Measurements from ENCODE around the gene SIX5.
A peak's percentile ranks its signal among the peaks of the same experiment; 100 is the strongest.

The SIX5 gene

DNA sequence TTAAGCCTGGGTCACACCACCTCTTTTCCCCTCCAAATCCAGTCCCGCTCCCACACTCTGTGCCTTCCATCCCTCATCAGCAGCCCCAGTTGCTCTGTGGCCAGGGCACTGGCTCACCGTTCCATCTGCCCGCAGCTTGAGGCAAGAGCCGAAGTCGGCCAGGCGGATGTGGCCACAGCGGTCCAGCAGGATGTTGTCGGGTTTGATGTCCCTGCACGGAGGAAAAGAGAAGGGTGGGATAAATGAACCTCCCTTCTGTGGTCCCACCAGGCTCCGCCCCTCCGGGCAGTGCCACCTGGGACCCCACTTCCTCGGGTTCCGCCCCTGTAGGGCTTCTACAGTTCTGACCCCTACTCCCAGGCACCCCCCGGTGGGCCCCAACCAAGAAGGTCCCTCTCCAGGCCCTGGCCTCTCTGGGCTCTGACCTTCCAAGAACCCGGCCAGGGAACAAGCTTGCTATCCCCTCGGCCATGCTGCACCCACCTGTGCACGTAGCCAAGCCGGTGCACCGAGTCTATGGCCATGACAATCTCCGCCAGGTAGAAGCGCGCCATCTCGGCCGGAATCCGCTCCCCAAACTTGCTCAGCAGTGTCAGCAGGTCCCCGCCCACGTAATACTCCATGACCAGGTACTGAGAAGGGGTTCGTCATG, 9.1 kb upstream of the SIX5 start (continued):
- TF ChIP-seq, protein P1, sequence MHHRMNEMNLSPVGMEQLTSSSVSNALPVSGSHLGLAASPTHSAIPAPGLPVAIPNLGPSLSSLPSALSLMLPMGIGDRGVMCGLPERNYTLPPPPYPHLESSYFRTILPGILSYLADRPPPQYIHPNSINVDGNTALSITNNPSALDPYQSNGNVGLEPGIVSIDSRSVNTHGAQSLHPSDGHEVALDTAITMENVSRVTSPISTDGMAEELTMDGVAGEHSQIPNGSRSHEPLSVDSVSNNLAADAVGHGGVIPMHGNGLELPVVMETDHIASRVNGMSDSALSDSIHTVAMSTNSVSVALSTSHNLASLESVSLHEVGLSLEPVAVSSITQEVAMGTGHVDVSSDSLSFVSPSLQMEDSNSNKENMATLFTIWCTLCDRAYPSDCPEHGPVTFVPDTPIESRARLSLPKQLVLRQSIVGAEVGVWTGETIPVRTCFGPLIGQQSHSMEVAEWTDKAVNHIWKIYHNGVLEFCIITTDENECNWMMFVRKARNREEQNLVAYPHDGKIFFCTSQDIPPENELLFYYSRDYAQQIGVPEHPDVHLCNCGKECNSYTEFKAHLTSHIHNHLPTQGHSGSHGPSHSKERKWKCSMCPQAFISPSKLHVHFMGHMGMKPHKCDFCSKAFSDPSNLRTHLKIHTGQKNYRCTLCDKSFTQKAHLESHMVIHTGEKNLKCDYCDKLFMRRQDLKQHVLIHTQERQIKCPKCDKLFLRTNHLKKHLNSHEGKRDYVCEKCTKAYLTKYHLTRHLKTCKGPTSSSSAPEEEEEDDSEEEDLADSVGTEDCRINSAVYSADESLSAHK (tag by site-specific recombination; IDR thresholded peaks at IDR 0.05), result no peak
- TF ChIP-seq ZNF214 (tag by site-specific recombination; IDR thresholded peaks at IDR 0.05; ENCODE audit: borderline replicate concordance), result no peak
- no peak for TF ChIP-seq ZBTB1 (tag by site-specific recombination; IDR thresholded peaks at IDR 0.05)
- no peak for TF ChIP-seq ZNF223 (tag by site-specific recombination; IDR thresholded peaks at IDR 0.05)
- no peak for TF ChIP-seq ZNF830 (tag by site-specific recombination; IDR thresholded peaks at IDR 0.05; ENCODE audit: low read depth)

DNA sequence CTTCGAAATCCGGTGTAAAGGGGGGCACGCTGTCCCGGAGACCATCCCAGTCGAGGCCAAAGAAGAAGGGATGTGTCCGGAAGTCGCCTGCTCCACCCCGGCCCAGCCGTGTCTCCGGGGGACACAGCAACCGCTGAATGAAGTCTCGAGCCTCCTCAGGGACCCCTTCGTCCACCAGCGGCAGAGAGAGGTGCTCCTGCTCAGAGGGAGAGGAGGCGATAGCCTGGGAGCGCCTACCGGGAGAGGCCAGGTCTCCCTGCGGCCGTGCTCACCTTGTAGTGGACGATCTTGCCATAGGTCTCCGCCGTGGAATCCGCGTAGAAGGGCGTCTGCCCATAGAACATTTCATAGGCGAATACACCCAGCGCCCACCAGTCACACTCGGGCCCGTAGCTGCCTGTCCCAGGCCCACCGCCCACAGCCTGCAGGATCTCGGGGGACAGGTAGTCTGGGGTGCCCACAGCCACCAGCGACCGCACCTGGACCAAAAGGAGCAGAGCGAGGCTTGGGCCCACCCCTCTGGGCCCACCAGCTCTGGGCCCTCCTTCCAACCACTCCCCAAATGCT, 8.4 kb upstream of the SIX5 start:
- H3K36me3 ChIP-seq (ENCODE audit: control insufficient read depth in 2 of 2, insufficient read depth in 1 of 2, low read length in 2 of 2), result peaks cover 21 to 46% of the 10 kb centered on the region in 2 experiments
- CTCF ChIA-PET, result interaction anchor here (2.0 kb wide), 1 partner anchor 22 kb away, joined by 6 read pairs; no protein-coding TSS in a partner anchor

DNA sequence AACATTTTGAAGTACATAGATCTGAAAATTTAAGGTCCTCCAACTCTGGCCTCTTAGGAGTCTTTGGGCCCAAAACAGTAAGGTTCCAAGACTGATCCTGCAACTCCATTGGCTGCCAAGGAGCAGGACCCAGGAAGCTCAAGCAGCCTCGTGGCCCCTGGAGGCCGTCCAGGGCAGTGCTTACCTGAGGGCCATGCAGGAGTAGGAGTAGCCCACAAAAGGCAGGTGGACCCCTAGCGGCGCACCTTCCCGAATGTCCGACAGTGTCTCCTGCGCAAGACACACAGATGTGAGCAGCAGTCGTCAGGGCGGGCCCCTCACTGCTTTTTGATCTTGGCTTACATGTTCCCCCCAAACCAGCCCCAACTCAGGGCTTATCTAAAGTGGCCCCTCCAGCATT, 5.7 kb upstream of the SIX5 start:
- no peak overlapping the region for H3K27ac ChIP-seq (ENCODE audit: extremely low read depth, low read depth, low read length)
- H3K36me3 ChIP-seq (ENCODE audit: control insufficient read depth in 2 of 2, insufficient read depth in 1 of 2, low read length in 2 of 2), result peaks cover 21 to 58% of the 10 kb centered on the region in 2 experiments
- ChIA-PET POLR2A (interaction anchor here (0.7 to 6.2 kb wide), 3 partner anchors 8 to 44 kb away, joined by 3 to 78 read pairs (median 7); partner anchors contain the start of genes DMPK and FBXO46), CTCF (interaction anchor here (0.6 to 1.6 kb wide), 2 partner anchors 25 to 45 kb away, joined by 3 read pairs; no protein-coding TSS in a partner anchor)
- H3K4me1 ChIP-seq (ENCODE audit: control insufficient read depth, insufficient read depth, low read length), result peaks cover 8% of the 10 kb centered on the region
- no peak overlapping the region for H3K4me3 ChIP-seq (ENCODE audit: low read depth, low read length)
- no peaks in the 10 kb centered on the region for H3K9me3 ChIP-seq (ENCODE audit: control insufficient read depth, insufficient read depth, low read depth, low read length)
- TF ChIP-seq, protein P2, sequence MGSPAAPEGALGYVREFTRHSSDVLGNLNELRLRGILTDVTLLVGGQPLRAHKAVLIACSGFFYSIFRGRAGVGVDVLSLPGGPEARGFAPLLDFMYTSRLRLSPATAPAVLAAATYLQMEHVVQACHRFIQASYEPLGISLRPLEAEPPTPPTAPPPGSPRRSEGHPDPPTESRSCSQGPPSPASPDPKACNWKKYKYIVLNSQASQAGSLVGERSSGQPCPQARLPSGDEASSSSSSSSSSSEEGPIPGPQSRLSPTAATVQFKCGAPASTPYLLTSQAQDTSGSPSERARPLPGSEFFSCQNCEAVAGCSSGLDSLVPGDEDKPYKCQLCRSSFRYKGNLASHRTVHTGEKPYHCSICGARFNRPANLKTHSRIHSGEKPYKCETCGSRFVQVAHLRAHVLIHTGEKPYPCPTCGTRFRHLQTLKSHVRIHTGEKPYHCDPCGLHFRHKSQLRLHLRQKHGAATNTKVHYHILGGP (tag by site-specific recombination; IDR thresholded peaks at IDR 0.05), result no peak
- TF ChIP-seq ZXDB (tag by site-specific recombination; IDR thresholded peaks at IDR 0.05), result no peak
- TF ChIP-seq ZNF624 (tag by site-specific recombination; IDR thresholded peaks at IDR 0.05), result no peak

More for the DNA sequence above, 8.4 kb upstream of the SIX5 start:
- POLR2A ChIA-PET, result interaction anchor here (0.5 to 1.1 kb wide), 2 partner anchors 15 to 482 kb away, joined by 4 to 7 read pairs; partner anchors contain the start of gene DMWD
- no peak for TF ChIP-seq ZBTB20 (tag by site-specific recombination; IDR thresholded peaks at IDR 0.05)
- TF ChIP-seq, protein P3, sequence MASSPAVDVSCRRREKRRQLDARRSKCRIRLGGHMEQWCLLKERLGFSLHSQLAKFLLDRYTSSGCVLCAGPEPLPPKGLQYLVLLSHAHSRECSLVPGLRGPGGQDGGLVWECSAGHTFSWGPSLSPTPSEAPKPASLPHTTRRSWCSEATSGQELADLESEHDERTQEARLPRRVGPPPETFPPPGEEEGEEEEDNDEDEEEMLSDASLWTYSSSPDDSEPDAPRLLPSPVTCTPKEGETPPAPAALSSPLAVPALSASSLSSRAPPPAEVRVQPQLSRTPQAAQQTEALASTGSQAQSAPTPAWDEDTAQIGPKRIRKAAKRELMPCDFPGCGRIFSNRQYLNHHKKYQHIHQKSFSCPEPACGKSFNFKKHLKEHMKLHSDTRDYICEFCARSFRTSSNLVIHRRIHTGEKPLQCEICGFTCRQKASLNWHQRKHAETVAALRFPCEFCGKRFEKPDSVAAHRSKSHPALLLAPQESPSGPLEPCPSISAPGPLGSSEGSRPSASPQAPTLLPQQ (tag by site-specific recombination; IDR thresholded peaks at IDR 0.05), result 0 out of 2 replicates have a peak, but pooled peaks have one; percentile 29
- H3K4me3 ChIP-seq (ENCODE audit: low read depth, low read length), result no peak overlapping the region
- H3K27ac ChIP-seq (ENCODE audit: extremely low read depth, low read depth, low read length), result 0 out of 2 replicates have a peak overlapping the region, but pooled peaks have one; percentile 1
- no peaks in the 10 kb centered on the region for H3K9me3 ChIP-seq (ENCODE audit: control insufficient read depth, insufficient read depth, low read depth, low read length)
- peaks cover 5% of the 10 kb centered on the region; the same call in 1 of the 2 replicates for H3K4me1 ChIP-seq (ENCODE audit: control insufficient read depth, insufficient read depth, low read length)

DNA sequence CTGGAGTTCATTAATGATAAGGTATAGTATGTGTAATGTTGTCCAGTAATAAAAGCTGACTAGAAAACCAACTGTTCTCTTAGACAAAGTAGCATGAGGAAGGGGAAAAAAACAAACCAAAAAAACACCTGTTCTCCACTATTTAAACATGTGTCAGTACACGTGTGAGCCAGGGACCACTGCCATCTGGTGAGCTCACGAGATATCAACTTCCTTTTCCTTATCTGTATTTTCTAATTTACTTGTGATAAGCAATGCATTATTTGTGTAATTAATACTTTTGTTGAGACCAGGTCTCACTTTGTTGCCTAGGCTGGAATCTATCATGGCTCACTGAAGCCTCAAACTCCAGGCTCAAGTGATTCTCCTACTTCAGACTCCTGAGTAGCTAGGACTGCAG, 4.3 kb upstream of the SIX5 start:
- ChIA-PET POLR2A (interaction anchor here (1.4 to 7.2 kb wide), 5 partner anchors 10 to 85 kb away, joined by 3 to 111 read pairs (median 11); partner anchors contain the start of genes DMPK, DMWD, QPCTL and SNRPD2), CTCF (interaction anchor here (0.5 to 2.5 kb wide), 5 partner anchors 26 to 304 kb away, joined by 3 to 9 read pairs (median 4); no protein-coding TSS in a partner anchor)
- no peak overlapping the region for H3K4me3 ChIP-seq (ENCODE audit: low read depth, low read length)
- peaks cover 6% of the 10 kb centered on the region for H3K4me1 ChIP-seq (ENCODE audit: control insufficient read depth, insufficient read depth, low read length)
- H3K9me3 ChIP-seq (ENCODE audit: control insufficient read depth, insufficient read depth, low read depth, low read length), result no peaks in the 10 kb centered on the region
- H3K36me3 ChIP-seq (ENCODE audit: control insufficient read depth in 2 of 2, insufficient read depth in 1 of 2, low read length in 2 of 2), result peaks cover 16 to 49% of the 10 kb centered on the region in 2 experiments
- no peak overlapping the region for H3K27ac ChIP-seq (ENCODE audit: extremely low read depth, low read depth, low read length)
- no peak for TF ChIP-seq ZNF10 (tag by site-specific recombination; IDR thresholded peaks at IDR 0.05)
